GM18511 (cell line): ENCODE results near the gene RASA4B.
A peak's percentile ranks its signal among the peaks of the same experiment; 100 is the strongest.
"Not testable (repeated sequence)": the region's sequence is repeated elsewhere in the genome, so short reads cannot be mapped to it uniquely, and the experiment has no call there.

ENCODE experiments used
- ATAC-seq: cut with Tn5 transposase; IDR thresholded peaks from one replicate; pipeline ENCODE4 v1.9.1; 2021; ENCODE audit warnings: mild to moderate bottlenecking, moderate library complexity; ENCODE audit not compliant: unreplicated experiment

Gene RASA4B

DNA sequence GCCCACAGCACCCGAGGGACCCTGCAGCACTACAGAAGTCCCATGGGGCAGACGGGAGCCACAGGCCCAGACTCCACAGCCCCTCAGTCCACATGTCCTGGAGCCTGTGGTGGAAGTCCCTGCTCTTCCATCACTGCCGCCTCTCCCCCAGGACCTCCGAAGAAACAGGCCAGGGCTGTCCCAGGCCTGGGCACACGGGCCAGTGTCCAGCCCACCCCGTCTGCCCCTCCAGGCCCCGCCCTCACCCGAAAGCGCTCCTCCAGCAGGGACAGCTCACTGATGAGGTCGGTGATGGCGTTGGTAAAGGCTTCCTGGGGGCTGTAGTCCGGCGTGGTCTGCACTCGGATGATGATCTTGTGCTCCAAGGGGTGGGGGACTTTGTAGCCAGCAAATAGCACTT lies 43.5 kb downstream of the RASA4B start:
- not testable (repeated sequence) for ATAC-seq

DNA sequence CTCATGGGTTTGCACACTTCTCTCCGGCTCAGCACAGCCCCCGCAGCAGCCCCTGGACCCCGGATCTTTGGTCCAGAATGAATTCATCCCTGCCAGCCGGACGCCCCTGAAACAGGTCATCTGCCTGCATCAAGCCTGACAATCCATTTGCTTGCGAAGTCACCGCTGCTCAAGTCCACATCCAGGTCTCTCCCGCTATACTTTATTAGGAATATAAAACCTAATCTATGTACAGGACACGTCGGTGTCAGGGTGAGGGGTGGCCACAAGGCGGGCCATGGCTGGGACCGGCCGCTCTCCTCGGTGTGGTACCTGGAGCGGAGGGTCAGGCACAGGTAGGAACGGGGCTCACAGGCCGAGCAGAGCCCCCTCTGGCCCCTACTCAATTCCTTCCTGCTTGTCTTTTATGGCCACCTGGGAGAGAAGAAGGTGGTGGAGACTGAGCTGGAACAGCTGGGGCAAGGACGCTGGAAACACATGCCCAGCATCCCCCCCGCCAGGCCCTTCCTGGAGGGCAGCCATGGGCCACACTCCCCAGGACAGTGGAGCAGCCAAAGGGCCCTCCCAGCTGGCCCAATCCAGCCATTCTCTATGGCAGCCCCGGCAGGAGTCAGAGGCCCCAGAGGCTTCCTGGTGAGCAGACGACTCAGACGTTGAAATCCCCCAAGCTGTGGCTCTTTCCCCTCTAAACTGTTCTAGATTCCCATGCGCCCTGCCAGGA lies 44.1 kb downstream of the RASA4B start:
- no peak for ATAC-seq

DNA sequence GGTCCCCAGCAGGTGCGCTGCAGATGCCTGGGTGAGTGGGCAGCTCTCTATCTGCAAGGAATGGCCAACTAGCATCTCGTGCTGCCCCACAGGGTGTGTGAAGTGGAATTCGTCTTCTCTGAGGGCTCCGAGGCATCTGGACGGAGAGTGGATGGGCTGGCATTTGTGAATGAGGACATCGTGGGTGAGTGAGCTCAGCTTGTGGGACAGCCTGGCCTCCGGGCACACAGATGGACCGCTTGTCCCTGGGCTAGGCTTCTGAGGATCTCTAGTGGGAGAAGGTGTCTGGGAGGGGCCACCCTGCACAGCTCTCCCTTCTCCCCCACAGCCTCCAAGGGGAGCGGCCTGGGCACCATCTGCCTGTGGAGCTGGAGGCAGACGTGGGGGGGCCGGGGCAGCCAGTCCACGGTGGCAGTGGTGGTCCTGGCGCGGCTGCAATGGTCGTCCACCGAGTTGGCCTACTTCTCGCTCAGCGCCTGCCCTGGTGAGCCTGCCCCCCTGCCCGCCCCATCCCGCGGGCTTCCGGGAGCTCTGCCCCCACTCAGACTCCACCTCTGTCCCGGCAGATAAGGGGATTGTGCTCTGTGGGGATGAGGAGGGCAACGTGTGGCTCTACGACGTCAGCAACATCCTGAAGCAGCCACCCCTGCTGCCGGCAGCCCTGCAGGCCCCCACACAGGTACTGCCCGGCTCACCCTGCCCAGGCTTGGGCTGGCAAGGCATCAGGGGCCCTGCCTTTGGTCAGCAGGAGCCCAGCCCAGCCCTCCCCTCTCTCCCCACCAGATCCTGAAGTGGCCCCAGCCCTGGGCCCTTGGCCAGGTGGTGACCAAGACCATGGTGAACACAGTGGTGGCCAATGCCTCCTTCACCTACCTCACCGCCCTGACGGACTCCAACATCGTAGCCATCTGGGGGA lies 45.2 kb downstream of the RASA4B start:
- no peak for ATAC-seq

DNA sequence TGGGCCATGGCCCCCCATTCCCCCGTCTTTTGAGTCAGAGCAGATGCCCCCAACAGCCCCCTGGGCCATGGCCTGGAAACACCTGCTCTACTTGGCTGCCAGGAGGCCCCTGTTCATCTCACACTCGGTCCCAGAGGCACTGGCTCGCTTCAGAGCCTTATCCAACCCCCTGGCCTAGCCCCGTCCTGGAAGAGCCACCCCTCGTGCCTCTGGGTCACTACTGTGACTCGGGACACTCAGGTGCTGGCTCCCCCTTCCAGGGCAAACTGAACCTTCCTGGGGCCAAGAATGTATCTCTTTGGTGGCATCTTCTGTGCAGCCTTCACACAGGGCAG lies 45.8 kb downstream of the RASA4B start:
- no peak for ATAC-seq

DNA sequence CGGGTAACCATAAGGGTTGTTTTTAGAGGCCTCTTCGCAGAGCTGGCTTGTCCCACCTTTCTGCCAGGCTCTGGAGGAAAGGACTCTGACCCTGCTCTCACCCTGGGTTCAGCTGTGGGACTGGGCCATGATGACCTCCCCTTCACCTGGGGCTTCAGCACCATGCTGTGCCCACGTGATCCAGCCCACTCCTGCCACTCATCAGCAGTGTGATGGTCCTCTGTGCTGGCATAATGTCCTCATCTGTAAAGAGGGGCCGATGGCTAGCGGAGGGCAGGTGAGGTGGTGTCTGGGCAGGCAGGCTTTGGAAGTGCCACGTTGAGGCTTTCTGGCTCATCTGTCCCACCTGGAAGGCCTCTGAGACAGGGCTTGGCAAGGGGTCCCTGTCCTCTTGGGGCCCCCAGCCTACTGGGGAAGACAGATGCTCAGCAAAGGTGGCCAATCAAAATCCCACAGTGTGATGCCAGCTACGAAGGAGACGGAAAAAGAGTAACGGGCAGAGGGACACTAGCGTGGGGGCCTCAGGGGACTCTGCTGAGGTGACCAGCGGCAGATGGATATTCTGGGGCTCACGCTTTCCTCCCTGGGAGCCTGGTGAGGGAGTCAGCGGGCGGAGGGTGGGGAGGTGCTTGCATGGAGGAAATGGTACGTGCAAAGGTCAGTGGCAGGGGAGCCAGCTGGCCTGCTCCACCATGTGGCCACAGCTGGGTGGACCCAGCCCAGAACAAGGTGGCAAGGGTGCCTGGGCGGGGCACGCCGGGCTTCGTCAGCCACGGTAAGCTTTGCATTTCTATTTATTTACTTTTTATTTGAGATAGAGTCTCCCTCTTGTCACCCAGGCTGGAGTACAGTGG lies 47.4 kb downstream of the RASA4B start:
- no peak for ATAC-seq

DNA sequence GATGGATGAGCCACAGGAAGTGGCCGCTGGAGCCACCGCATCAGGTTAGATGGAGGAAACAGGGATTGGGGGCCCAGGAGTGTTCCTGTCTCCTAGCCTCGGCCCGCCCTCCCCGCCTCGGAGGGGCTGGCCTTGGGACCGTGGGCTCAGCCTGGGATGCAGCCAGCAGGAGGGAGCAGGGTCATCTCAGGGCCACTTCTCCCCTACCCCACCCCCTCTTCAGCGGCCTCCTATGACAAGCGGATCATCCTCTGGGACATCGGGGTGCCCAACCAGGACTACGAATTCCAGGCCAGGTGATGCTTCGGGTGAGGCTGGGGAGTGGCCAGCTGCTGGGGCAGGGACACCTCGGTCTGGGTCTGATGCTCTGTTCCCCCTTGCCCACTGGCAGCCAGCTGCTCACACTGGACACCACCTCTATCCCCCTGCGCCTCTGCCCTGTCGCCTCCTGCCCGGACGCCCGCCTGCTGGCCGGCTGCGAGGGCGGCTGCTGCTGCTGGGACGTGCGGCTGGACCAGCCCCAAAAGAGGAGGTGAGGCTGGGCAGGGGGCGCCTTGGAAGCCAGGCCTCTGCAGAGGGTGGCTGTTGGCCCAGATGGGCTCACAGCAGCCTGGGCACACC lies 48.1 kb downstream of the RASA4B start:
- no peak for ATAC-seq

DNA sequence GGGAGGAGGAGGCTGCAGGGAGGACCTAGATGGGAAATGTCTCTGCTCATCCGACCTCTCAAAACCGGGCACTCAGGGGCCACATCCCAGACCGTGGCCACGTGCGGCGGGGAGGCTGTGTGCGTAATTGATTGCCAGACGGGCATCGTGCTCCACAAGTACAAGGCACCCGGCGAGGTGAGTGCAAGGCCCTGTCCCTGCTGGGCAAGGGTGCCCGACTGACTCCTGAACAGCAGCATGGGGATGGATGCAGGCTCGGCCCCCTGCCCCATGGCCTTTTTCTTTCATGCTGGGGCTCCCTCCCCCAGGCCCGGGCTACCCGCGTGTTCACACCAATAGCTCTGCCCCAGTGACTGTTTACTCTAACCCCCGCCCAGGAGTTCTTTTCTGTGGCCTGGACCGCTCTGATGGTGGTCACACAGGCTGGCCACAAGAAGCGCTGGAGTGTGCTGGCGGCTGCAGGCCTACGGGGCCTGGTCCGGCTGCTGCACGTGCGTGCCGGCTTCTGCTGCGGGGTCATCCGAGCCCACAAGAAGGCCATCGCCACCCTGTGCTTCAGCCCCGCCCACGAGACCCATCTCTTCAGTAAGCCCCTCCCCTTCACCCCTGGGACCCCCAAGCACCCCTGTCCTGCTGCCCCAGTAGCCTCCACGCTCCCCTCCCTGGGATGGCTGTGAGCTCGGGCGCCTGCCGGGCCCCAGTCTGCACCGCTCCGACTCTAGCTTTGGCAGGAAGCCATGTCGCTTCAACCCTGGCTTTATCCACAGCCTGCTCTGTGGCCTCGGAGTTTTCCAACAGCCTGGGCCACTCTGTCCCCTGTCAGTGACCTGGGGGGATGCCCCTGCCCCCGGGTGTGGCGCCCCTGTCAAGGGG lies 48.9 kb downstream of the RASA4B start:
- ATAC-seq: no peak

DNA sequence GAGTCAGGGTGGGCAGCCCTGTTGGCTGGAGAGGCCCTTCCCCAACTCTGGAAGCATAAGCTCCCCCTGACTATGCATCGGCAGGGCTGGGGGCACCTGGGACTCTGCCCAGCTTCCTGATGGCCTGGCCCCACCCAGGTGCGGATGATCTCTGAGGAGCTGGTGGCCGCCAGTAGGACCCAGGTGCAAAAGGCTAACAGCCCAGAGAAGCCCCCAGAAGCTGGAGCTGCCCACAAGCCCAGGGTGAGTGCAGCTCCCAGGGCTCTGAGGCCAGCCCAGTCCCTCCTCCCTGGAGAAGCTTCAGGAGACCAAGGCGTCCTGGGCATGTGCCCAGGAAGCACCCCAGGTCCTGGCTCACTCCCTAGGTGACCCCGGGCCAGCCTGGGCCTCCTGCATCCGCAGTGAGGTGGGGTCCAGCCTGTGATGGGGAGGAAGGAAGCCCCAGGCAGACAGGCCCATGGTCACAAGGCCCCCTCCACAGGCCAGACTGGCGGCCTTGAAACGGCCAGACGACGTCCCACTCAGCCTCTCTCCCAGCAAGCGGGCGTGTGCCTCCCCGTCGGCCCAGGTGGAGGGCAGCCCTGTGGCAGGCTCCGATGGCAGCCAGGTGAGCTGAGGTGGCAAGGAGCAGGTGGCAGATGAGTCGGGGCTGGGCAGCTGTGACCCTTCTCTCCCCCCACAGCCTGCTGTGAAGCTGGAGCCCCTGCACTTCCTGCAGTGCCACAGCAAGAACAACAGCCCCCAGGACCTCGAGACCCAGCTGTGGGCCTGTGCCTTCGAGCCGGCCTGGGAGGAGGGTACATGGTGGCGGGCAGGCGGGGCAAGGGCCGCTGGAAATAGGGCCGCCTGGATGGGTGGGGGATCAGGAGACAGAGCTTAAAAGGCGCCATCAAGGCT lies 49.7 kb downstream of the RASA4B start:
- no peak for ATAC-seq

DNA sequence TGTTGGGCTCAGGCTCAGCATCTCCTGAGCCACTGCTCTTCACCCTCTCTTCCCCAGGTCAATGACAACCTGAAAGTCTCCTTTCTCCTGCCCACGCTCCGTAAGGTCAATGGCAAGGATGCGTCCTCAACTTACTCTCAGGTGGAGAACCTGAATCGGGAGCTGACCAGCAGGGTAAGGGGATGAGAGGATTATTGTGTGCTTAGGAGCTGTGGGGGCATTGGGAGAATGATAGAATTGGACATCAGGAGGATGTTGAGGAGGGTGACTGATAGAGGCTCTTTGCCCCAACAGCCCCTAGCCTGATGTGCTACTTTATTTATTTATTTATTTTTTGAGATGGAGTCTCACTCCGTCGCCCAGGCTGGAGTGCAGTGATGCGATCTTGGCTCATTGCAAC lies 51.5 kb downstream of the RASA4B start:
- ATAC-seq: no peak

DNA sequence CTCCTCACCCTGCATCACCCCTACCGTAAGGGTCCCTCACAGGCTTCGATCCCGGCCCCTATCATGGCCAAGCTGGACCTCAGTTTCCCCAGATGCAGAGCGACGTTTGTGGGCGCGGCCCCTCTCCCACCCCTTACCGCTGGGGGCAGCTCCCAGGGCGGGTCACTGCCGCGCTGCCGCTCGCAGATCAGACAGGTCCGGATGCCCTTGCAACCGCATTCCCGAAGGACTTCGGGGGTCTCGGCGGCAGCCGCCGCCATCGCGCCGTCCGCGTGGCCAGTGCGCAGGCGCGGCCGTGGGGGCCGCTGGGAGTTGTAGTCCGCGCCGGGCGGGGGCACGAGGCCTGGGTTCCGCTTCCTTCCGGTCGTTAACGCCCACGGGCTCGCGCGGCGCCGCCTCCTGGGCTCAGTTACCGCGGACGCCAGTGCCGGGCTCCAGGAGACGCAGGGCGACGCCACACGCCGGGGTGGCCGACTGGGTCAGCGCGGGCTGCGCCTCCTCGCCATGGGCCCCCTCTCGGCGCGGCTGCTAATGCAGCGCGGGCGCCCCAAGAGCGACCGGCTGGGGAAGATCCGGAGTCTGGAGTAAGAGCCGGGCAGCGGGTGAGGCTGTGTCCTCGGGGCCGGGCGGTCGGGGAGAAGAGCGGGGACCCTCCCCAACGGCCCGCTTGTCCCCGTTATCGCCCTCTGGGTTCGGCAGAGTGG lies 52.8 kb downstream of the RASA4B start, which contains the start of the genes ALKBH4 and LRWD1:
ALKBH4 (minus strand) TSS at position 287 of the 704 bp plus-strand sequence; CDS start at position 260, 27 bp downstream.
LRWD1 (plus strand) TSS at position 408 of the 704 bp plus-strand sequence; CDS start at position 505, 97 bp downstream.
- peak; percentile 91 for ATAC-seq

DNA sequence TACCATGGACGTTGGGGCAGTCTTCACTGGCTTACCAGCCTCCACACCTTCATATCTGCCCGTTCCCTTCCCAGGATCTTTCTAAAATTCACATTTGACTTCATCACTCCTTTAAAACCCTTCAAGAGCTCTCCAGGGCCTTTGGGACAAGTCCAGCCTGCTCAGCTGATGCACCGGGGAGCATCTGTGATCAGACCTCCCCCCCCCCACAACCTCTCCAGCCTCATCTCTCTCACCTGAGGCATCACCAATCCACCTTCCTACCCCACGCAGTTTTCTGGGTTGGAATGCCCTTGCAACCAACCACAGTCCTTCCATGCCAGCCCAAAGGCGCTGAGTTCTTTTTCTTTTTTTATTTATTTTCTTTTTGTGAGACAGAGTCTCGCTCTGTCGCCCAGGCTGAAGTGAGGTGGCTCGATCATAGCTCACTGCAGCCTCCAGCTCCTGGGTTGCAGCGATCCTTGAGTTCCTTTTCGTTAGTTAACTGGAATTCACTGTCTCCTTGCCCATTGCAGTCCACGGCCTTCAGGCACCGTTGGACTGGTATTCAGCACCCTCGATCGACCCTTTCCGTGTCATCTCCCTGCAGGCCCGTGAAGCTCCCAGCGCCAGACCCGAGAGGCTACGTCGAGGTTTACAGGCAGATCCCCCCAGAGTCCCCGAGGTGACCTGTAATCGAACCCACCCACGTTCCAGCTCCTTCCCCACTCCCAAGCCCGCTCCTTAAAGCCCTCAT lies 53.6 kb downstream of the RASA4B start:
- no peak for ATAC-seq

DNA sequence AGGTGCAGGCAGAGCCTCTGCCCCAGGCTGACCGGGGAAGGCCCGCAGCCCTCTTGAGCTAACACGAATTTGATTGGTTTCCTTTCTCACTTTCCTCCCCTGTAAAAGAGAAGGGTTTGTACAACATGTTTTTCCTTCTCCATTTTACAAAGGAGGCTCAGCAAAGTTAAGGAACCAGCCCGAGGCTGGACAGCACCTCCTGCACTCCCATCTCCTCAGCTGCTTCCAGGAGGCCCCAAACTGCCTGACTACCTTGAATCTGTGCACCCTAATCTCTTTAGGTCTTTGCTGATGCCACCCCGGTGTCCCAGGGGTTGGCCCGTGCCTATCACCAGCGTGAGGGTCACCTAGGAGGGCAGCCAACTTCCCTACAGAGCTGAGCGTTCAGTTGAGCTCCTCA lies 57.1 kb downstream of the RASA4B start:
- no peak for ATAC-seq

DNA sequence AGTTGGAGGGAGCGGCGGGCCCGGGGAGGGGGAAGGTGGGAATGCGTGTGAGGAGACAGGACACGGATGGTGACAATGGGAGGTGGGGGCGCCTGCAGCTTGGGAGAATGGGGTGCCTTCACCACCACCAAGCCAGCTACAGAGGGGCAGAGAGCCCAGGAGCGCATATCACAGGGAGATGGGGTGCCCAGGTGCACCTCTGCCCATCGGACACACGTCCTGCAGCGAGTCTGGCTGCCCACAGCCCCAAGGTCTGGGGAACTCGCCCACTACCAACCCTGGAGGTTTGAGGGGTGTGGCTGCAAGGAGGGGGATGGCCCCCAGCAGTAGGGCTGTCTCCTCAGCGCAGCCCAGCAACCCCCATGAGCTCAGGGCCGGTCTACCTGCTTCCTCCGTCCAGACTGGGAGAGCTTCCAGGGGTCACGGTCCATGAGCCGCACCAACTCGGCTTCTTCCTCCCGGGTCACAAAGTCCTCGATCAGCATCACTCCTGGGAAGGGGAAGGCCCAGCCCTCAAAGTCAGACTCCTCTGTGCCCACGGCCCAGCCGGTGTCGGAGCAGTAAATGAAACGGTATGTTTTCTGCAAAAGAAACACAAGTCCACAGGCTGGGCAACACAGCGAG lies 58.2 kb downstream of the RASA4B start:
- ATAC-seq: no peak

DNA sequence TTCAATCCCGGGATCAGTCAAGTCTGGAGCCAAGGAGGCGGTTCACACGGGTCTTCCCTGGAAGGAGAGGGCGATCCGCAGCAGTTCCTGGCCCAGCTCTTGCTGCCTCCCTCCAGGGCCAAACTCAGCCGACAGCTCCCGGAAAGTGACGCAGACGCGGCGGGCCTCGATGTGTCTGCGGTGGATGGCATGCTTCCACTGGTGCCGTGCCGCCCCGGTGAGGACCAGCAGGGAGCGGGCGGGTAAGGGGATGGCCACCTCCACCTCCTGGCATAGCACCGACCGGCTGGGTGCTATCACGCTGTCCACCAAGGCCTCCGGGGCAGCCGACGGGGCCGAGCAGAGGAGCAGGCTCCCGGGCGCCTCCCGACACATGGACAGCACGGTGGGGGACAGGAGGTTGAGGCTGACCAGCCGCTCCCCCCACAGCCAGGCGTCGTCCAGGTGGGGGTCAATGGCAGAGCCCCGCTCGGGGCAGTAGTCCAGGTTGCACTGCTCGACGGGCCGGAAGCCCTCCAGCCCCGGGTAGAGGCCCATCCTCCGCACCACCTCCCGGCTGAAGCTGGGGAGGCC lies 60.1 kb downstream of the RASA4B start:
- no peak for ATAC-seq

DNA sequence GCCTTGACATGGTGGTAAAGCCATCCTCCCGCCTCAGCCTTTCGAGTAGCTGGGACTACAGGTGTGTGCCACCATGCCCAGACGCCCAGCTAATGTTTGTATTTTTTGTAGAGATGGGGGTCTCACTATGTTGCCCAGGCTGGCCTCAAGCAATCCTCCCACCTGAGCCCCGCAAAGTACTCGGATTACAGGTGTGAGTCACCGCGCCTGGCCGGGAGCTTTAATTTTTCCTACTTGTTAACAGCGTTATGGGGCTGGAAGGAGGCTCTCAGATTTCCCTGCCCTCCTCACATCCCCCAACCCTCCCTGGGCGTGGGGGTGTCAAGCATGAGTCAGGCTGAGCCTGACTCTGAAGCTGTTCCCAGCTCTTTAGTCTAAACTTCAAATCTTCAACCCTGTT lies 61.2 kb downstream of the RASA4B start:
- no peak for ATAC-seq

DNA sequence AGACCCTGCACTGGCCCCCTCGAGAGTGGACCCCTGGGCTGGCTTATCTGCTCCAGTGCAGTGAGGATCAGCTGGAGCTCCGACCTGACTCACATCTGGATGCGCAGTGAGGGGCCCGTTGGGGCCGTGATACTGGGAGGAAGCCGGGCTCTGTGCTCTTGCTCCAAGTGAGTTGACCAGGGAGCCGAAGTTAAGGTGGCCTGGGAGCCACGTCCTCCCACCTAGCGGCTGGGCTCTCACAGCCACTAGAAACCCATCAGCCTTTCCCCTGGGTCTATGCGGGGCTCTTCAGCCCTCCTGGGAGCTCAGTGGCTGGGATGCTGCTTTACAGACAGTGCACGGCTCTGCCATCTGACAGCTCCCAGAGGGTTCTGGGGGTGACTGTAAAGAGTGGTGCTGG lies 62.0 kb downstream of the RASA4B start:
- no peak for ATAC-seq

DNA sequence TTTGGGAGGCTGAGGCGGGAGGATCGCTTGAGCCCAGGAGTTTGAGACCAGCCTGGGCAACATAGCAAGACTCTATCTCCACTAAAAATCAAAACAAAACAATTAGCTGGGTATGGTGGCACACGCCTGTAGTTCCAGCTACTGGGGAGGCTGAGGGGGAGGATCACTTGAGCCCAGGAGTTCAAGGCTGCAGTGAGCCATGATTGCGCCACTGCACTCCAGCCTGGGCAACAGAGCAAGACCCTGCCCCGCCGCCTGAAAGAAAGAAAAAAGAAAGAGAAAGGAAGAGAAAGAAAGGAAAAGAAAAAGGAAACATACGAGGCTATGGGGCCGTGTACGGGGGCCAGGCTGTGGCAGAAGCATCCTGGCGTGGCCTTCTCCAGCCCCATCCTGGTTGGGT lies 62.6 kb downstream of the RASA4B start:
- not testable (repeated sequence) for ATAC-seq
